GM23248 (cell line): ENCODE results near the gene GALNT16. TPM values are rescaled to one million over a fixed set of nuclear protein-coding genes. Genes with fewer than 3 reads are reported as not detected.
A peak's percentile ranks its signal among the peaks of the same experiment; 100 is the strongest.

Experiments
- DNase-seq: peaks from one replicate; pipeline ENCODE4 v3.0.0-alpha.2; 2015
- H2AFZ ChIP-seq: fragments of 200-600 bp; sonication (generic); 2 replicates; pipeline ENCODE4 v1.6.1; 2016; ENCODE audit warnings: antibody characterized with exemption
- H3F3A ChIP-seq: fragments of 200-600 bp; sonication (generic); 2 replicates; pipeline ENCODE4 v1.6.1; 2016; ENCODE audit warnings: mild to moderate bottlenecking, antibody characterized with exemption, mixed run types; ENCODE audit not compliant: insufficient read depth
- H3K27ac ChIP-seq: fragments of 200-600 bp; sonication (generic); 2 replicates; pipeline ENCODE4 v1.5.1; 2016; ENCODE audit warnings: mild to moderate bottlenecking
- H3K27me3 ChIP-seq: fragments of 200-600 bp; sonication (generic); replicated peaks from 2 replicates; pipeline ENCODE4 v1.6.1; 2016; ENCODE audit warnings: mild to moderate bottlenecking; ENCODE audit not compliant: insufficient read depth
- H3K36me3 ChIP-seq: fragments of 200-600 bp; sonication (generic); 2 replicates; pipeline ENCODE4 v1.6.1; 2016; ENCODE audit warnings: low read depth, mild to moderate bottlenecking
- H3K4me1 ChIP-seq: fragments of 200-600 bp; sonication (generic); 2 replicates; pipeline ENCODE4 v1.6.1; 2016; ENCODE audit warnings: mild to moderate bottlenecking; ENCODE audit not compliant: insufficient read depth
- H3K4me2 ChIP-seq: fragments of 200-600 bp; sonication (generic); one replicate; pipeline ENCODE4 v1.6.1; 2016; ENCODE audit warnings: mild to moderate bottlenecking; ENCODE audit not compliant: unreplicated experiment
- H3K4me3 ChIP-seq: fragments of 200-600 bp; sonication (generic); 2 replicates; pipeline ENCODE4 v1.5.1; 2016; ENCODE audit warnings: mild to moderate bottlenecking
- H3K79me2 ChIP-seq: fragments of 200-600 bp; sonication (generic); 2 replicates; pipeline ENCODE4 v1.6.1; 2016; ENCODE audit warnings: mild to moderate bottlenecking; ENCODE audit not compliant: insufficient read depth
- H3K9ac ChIP-seq: fragments of 200-600 bp; sonication (generic); 2 replicates; pipeline ENCODE4 v1.6.1; 2016; ENCODE audit warnings: mild to moderate bottlenecking
- H3K9me2 ChIP-seq: fragments of 200-600 bp; sonication (generic); 2 replicates; pipeline ENCODE4 v1.6.1; 2016; ENCODE audit warnings: mixed run types, mild to moderate bottlenecking, moderate library complexity; ENCODE audit not compliant: insufficient read depth
- H3K9me3 ChIP-seq: fragments of 200-600 bp; sonication (generic); one replicate; pipeline ENCODE4 v1.6.1; 2017; ENCODE audit warnings: low read depth
- H4K20me1 ChIP-seq: fragments of 200-600 bp; sonication (generic); 2 replicates; pipeline ENCODE4 v1.6.0; 2016; ENCODE audit not compliant: insufficient read depth
- EZH2 ChIP-seq: fragments of 200-600 bp; sonication (generic); IDR thresholded peaks from 2 replicates; pipeline ENCODE4 v1.6.1; 2018; ENCODE audit warnings: antibody characterized with exemption, mild to moderate bottlenecking; ENCODE audit not compliant: insufficient read depth, poor library complexity, severe bottlenecking
- EZH2phosphoT487 ChIP-seq: fragments of 200-600 bp; sonication (generic); IDR thresholded peaks from 2 replicates; pipeline ENCODE4 v1.6.1; 2018; ENCODE audit warnings: antibody characterized with exemption, moderate library complexity, mild to moderate bottlenecking, low read depth; ENCODE audit not compliant: insufficient read depth
- WGBS, 2 experiments: methylation state at CpG; one replicate each; pipeline ENCODE4 v1.1.6; 2015 to 2017; ENCODE audit warnings: low lambda C conversion rate in 2 of 2, low coverage in 1 of 2; ENCODE audit errors: missing lambda C conversion rate in 2 of 2; 5-methylcytosine and 5-hydroxymethylcytosine counted together
- in situ Hi-C: fragments of 300-500 bp; cut with MboI; formaldehyde crosslinking; loops from 2 replicates; pipeline ENCODE4 v1.15.0; 2020
- polyA plus RNA-seq: library from polyadenylated mRNA; unstranded; fragments of >200 nt; fragmentation: Nextera tagmentation; extraction: Ambion mirVana; gene quantifications from 2 replicates; pipeline ENCODE4 v1.2.1, GENCODE V29; 2016
- total RNA-seq: library from RNA; depleted of rRNA; stranded (reverse); fragments of >200 nt; shearing (Covaris generic); gene quantifications from 2 replicates; pipeline ENCODE4 v1.2.3, GENCODE V29; 2014

GALNT16 gene
- total and polyA plus RNA-seq, 2 experiments from 2014 or later = 0.59 to 1.4 TPM

GRCh38 chr14:69399750-69400149 lies 139.8 kb downstream of the GALNT16 start:
- no peak for TF ChIP-seq EZH2
- TF ChIP-seq EZH2phosphoT487 = no peak
- H3K4me2 ChIP-seq = peak overlapping the region; percentile 98
- H3K27me3 ChIP-seq = no peaks in the 10 kb centered on the region
- no peaks in the 10 kb centered on the region; the same call in 1 of the 2 replicates for H4K20me1 ChIP-seq
- peaks cover 95% of the 10 kb centered on the region for H3K79me2 ChIP-seq
- H3K4me3 ChIP-seq = peak overlapping the region; percentile 95
- no peaks in the 10 kb centered on the region for H3K9me2 ChIP-seq
- no peak overlapping the region for H3K27ac ChIP-seq
- H3K9me3 ChIP-seq = no peaks in the 10 kb centered on the region
- 80 to 82% methylated on average over 8 of the region's 8 CpGs for WGBS, 2 experiments
- in situ Hi-C loops = no loop called here
- no peak for DNase-seq
- peaks cover 8% of the 10 kb centered on the region; the same call in 1 of the 2 replicates for H3K36me3 ChIP-seq
- no peak overlapping the region for H2AFZ ChIP-seq
- peaks cover 45% of the 10 kb centered on the region for H3K4me1 ChIP-seq
- peak overlapping the region; percentile 99 for H3K9ac ChIP-seq
- no peaks in the 10 kb centered on the region for H3F3A ChIP-seq

- WGBS, 2 experiments = 88 to 93% methylated on average over 6 of the region's 6 CpGs
- H3K9me2 ChIP-seq = no peaks in the 10 kb centered on the region
- H3K4me1 ChIP-seq = peaks cover 45% of the 10 kb centered on the region
- H3K9me3 ChIP-seq = no peaks in the 10 kb centered on the region
- peak overlapping the region; percentile 99; the same call in 1 of the 2 replicates for H3K9ac ChIP-seq
- no peaks in the 10 kb centered on the region for H3K27me3 ChIP-seq
- H3K4me2 ChIP-seq = peak overlapping the region; percentile 98
- H3K36me3 ChIP-seq = peaks cover 4% of the 10 kb centered on the region; the same call in 1 of the 2 replicates
- H3K79me2 ChIP-seq = peaks cover 95% of the 10 kb centered on the region
- no peak for TF ChIP-seq EZH2
- TF ChIP-seq EZH2phosphoT487 = no peak
- H2AFZ ChIP-seq = no peak overlapping the region
- no peaks in the 10 kb centered on the region for H3F3A ChIP-seq
- in situ Hi-C loops = no loop called here
- no peaks in the 10 kb centered on the region; the same call in 1 of the 2 replicates for H4K20me1 ChIP-seq
- peak overlapping the region; percentile 95 for H3K4me3 ChIP-seq
- no peak overlapping the region for H3K27ac ChIP-seq
- DNase-seq = no peak
These were observed 140.2 kb downstream of the GALNT16 start for GRCh38 chr14:69400154-69400553.

GRCh38 chr14:69401841-69402240 lies 141.9 kb downstream of the GALNT16 start:
- Histone ChIP-seq H3K4me3 (peak overlapping the region; percentile 95), H3K36me3 (no peaks in the 10 kb centered on the region), H3K9me3 (no peaks in the 10 kb centered on the region), H3K9me2 (no peaks in the 10 kb centered on the region), H3K9ac (no peak overlapping the region), H3K79me2 (peaks cover 95% of the 10 kb centered on the region), H3K4me1 (peaks cover 33% of the 10 kb centered on the region), H3K4me2 (peak overlapping the region; percentile 98), H3F3A (no peaks in the 10 kb centered on the region), H3K27me3 (no peaks in the 10 kb centered on the region), H3K27ac (no peak overlapping the region), H4K20me1 (no peaks in the 10 kb centered on the region; the same call in 1 of the 2 replicates), H2AFZ (no peak overlapping the region)
- DNase-seq = no peak
- in situ Hi-C loops = no loop called here
- 92 to 98% methylated on average over 2 of the region's 2 CpGs for WGBS, 2 experiments
- TF ChIP-seq EZH2 (no peak), EZH2phosphoT487 (no peak)

GRCh38 chr14:69404478-69404877 lies 144.5 kb downstream of the GALNT16 start:
- no peak overlapping the region for H3K4me2 ChIP-seq
- H3K36me3 ChIP-seq = no peaks in the 10 kb centered on the region
- no peak for DNase-seq
- H3K27ac ChIP-seq = no peak overlapping the region
- peaks cover 29% of the 10 kb centered on the region for H3K4me1 ChIP-seq
- H3K9ac ChIP-seq = no peak overlapping the region
- TF ChIP-seq EZH2phosphoT487 = no peak
- TF ChIP-seq EZH2 = no peak
- WGBS, 2 experiments = 76 to 84% methylated on average over 3 of the region's 3 CpGs
- H3K4me3 ChIP-seq = no peak overlapping the region
- H3K9me3 ChIP-seq = no peaks in the 10 kb centered on the region
- H3K9me2 ChIP-seq = no peaks in the 10 kb centered on the region
- H2AFZ ChIP-seq = no peak overlapping the region
- no peaks in the 10 kb centered on the region; the same call in 1 of the 2 replicates for H4K20me1 ChIP-seq
- in situ Hi-C loops = no loop called here
- no peaks in the 10 kb centered on the region for H3F3A ChIP-seq
- H3K79me2 ChIP-seq = peaks cover 100% of the 10 kb centered on the region
- no peaks in the 10 kb centered on the region for H3K27me3 ChIP-seq
